Liver (tissue), 3 donors: ENCODE data around the gene PCBP4.

Source experiments
- EGR1 ChIP-seq, 2 donors: IDR thresholded peaks; 2 replicates each; pipeline ENCODE4 v1.6.1; 2016 to 2018; ENCODE audit warnings: antibody characterized with exemption in 2 of 2, low read depth in 2 of 2
- FOXA1 ChIP-seq: IDR thresholded peaks from 2 replicates; pipeline ENCODE4 v1.6.1; 2016; ENCODE audit warnings: antibody characterized with exemption
- JUND ChIP-seq, 2 donors: IDR thresholded peaks; 2 replicates each; pipeline ENCODE4 v1.6.1; 2016; ENCODE audit warnings: antibody characterized with exemption in 2 of 2
- MAX ChIP-seq: IDR thresholded peaks from 2 replicates; pipeline ENCODE4 v1.6.1; 2016; ENCODE audit warnings: antibody characterized with exemption
- NR2F2 ChIP-seq: IDR thresholded peaks from 2 replicates; pipeline ENCODE4 v1.6.1; 2016; ENCODE audit warnings: antibody characterized with exemption
- RAD21 ChIP-seq, 2 donors: IDR thresholded peaks; 2 replicates each; pipeline ENCODE4 v1.6.1; 2016; ENCODE audit warnings: antibody characterized with exemption in 2 of 2, mild to moderate bottlenecking in 2 of 2
- SP1 ChIP-seq: IDR thresholded peaks from 2 replicates; pipeline ENCODE4 v1.6.1; 2018; ENCODE audit warnings: antibody characterized with exemption, mild to moderate bottlenecking
- TAF1 ChIP-seq: conservative IDR thresholded peaks from 2 replicates; pipeline ENCODE4 v1.6.1; 2016; ENCODE audit warnings: antibody characterized with exemption, mild to moderate bottlenecking
- YY1 ChIP-seq: IDR thresholded peaks from 2 replicates; pipeline ENCODE4 v1.6.1; 2016; ENCODE audit warnings: antibody characterized with exemption, mild to moderate bottlenecking
- TF ChIP-seq, protein P1 (sequence below): fragments of 150-350 bp; IDR thresholded peaks from 2 replicates; pipeline ENCODE4 v1.5.1; 2017; ENCODE audit warnings: improper control_type of control experiment, low read depth, low read length; ENCODE audit not compliant: missing input control
- TF ChIP-seq, protein P2 (sequence below): IDR thresholded peaks from 2 replicates; pipeline ENCODE4 v1.6.1; 2016; ENCODE audit warnings: antibody characterized with exemption, mild to moderate bottlenecking
- TF ChIP-seq, protein P3 (sequence below): IDR thresholded peaks from 2 replicates; pipeline ENCODE4 v1.6.1; 2016; ENCODE audit warnings: antibody characterized with exemption
- TF ChIP-seq, protein P4 (sequence below): IDR thresholded peaks from 2 replicates; pipeline ENCODE4 v1.6.1; 2016; ENCODE audit warnings: antibody characterized with exemption
- donor health status: healthy.
- donor health status: healthy.

DNA sequence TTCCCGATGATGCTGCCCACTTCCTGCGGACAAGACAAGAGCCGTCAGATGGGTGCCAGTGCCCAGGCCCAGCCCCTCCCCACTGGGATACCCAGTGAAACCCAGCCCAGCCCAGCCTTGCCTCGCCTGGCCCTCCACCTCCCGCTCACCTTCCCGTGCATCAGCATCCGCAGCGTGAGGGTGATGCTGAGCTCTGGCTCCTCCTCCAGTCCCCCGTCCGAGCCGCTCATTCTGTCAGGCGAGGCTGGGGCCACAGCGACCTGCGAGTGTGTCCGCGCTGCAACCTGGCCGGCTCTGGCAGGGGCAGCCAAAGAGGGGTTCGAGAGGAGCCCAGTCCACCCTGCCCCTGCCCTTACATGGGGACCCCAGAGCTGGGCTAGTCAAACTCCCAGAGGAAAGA, 6.2 kb downstream of the PCBP4 start:
- TF ChIP-seq, protein P1, sequence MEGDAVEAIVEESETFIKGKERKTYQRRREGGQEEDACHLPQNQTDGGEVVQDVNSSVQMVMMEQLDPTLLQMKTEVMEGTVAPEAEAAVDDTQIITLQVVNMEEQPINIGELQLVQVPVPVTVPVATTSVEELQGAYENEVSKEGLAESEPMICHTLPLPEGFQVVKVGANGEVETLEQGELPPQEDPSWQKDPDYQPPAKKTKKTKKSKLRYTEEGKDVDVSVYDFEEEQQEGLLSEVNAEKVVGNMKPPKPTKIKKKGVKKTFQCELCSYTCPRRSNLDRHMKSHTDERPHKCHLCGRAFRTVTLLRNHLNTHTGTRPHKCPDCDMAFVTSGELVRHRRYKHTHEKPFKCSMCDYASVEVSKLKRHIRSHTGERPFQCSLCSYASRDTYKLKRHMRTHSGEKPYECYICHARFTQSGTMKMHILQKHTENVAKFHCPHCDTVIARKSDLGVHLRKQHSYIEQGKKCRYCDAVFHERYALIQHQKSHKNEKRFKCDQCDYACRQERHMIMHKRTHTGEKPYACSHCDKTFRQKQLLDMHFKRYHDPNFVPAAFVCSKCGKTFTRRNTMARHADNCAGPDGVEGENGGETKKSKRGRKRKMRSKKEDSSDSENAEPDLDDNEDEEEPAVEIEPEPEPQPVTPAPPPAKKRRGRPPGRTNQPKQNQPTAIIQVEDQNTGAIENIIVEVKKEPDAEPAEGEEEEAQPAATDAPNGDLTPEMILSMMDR, result no peak
- TF ChIP-seq, protein P2, sequence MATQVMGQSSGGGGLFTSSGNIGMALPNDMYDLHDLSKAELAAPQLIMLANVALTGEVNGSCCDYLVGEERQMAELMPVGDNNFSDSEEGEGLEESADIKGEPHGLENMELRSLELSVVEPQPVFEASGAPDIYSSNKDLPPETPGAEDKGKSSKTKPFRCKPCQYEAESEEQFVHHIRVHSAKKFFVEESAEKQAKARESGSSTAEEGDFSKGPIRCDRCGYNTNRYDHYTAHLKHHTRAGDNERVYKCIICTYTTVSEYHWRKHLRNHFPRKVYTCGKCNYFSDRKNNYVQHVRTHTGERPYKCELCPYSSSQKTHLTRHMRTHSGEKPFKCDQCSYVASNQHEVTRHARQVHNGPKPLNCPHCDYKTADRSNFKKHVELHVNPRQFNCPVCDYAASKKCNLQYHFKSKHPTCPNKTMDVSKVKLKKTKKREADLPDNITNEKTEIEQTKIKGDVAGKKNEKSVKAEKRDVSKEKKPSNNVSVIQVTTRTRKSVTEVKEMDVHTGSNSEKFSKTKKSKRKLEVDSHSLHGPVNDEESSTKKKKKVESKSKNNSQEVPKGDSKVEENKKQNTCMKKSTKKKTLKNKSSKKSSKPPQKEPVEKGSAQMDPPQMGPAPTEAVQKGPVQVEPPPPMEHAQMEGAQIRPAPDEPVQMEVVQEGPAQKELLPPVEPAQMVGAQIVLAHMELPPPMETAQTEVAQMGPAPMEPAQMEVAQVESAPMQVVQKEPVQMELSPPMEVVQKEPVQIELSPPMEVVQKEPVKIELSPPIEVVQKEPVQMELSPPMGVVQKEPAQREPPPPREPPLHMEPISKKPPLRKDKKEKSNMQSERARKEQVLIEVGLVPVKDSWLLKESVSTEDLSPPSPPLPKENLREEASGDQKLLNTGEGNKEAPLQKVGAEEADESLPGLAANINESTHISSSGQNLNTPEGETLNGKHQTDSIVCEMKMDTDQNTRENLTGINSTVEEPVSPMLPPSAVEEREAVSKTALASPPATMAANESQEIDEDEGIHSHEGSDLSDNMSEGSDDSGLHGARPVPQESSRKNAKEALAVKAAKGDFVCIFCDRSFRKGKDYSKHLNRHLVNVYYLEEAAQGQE, result no peak
- TF ChIP-seq, protein P3, sequence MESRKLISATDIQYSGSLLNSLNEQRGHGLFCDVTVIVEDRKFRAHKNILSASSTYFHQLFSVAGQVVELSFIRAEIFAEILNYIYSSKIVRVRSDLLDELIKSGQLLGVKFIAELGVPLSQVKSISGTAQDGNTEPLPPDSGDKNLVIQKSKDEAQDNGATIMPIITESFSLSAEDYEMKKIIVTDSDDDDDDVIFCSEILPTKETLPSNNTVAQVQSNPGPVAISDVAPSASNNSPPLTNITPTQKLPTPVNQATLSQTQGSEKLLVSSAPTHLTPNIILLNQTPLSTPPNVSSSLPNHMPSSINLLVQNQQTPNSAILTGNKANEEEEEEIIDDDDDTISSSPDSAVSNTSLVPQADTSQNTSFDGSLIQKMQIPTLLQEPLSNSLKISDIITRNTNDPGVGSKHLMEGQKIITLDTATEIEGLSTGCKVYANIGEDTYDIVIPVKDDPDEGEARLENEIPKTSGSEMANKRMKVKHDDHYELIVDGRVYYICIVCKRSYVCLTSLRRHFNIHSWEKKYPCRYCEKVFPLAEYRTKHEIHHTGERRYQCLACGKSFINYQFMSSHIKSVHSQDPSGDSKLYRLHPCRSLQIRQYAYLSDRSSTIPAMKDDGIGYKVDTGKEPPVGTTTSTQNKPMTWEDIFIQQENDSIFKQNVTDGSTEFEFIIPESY, result no peak
- TF ChIP-seq RAD21 (IDR thresholded peaks at IDR 0.05), result no peak
- no peak for TF ChIP-seq YY1
- no peak for TF ChIP-seq TAF1
- no peak for TF ChIP-seq EGR1 (IDR thresholded peaks at IDR 0.05; ENCODE audit: low read depth in 2 of 2)
- TF ChIP-seq SP1, result no peak
- TF ChIP-seq FOXA1, result no peak
- TF ChIP-seq MAX, result no peak
- TF ChIP-seq, protein P4, sequence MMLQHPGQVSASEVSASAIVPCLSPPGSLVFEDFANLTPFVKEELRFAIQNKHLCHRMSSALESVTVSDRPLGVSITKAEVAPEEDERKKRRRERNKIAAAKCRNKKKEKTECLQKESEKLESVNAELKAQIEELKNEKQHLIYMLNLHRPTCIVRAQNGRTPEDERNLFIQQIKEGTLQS, result no peak
- TF ChIP-seq JUND (IDR thresholded peaks at IDR 0.05), result no peak
- no peak for TF ChIP-seq NR2F2
